EH (cell line): ENCODE data around the gene CCDC157.
"Not testable (repeated sequence)": the region's sequence is repeated elsewhere in the genome, so short reads cannot be mapped to it uniquely, and the experiment has no call there.

Experiments used
- DNase-seq: peaks from one replicate; pipeline ENCODE4 v3.0.0-alpha.2; 2015; ENCODE audit warnings: low read depth

The CCDC157 gene

DNA sequence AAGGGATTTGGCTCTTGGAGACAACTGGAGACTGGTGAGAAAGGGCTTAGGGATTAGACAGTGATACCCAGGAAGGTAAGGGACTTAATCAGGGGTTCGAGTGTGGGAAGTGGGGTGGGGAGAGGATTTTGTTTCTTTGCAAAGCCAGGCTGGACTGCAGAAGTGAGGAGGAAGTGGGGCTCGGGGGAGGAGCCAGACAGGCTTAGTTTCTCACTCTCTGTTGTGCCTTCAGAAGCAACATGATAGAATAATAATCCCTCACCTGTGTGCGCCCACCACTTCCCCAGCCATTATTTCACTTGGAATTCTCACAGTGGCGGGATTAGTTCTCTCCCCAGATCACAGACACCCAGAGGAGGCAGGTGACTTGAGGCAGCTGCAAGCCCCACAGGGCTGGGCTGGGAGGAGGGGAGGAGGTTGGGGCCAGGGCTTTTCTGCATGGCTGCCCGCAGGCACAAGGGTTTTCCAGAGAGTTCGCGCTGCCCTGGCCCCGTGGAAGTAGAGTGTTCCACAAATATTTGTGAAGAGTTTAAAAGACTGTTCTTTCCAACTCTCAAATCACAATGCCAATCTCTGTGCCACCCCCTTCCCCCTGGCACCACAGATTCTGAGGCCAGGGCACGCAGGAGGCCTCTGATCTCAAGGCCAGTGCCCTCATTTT is 36.0 kb downstream of the CCDC157 start:
- no peak for DNase-seq

DNA sequence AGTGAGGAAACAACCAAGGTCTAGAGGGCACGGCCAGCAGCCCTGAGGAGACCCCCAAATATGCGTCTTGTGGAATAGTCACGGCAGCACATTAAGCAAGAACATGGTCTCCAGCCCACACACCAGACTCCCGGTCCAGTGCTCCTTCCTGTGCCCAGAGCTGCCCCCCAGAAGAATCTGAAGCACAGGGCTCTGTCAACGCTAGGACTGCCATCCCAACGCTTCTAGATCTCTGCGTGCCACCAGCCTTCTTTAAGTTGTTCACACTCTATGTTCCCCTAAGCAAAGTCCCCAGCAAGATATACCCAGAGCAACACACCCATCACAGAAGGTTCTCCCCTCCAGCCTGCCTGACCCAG is 36.5 kb downstream of the CCDC157 start:
- DNase-seq, result no peak

DNA sequence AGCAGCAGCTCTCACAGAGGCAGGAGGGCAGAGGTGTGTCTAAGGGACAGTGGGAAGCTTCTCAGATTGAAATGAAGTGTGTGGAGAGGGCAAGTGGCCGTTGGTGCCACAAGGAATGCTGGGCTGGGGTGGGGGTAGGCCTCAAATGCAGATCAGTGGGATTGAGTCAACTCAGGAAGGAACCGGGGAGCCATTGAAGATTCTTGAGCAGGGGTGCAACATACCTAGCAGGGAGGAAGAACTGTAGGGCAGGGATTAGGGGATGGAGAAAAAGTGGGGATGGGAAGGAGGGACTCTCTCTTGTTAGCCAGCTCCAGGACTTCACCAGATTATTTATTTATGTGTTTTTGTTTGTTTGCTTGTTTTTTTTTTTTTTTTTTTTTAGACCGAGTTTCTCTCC is 37.1 kb downstream of the CCDC157 start:
- no peak for DNase-seq

- peak; percentile 67 for DNase-seq
These were observed 40.3 kb downstream of the CCDC157 start, which contains the start of gene SEC14L2 for GRCh38 chr22:30396871-30397655. Gene SEC14L2, plus strand, starts transcription at chr22:30397018. Its CDS starts 99 bp downstream, at chr22:30397117.

- DNase-seq, result no peak
These were observed 41.1 kb downstream of the CCDC157 start for GRCh38 chr22:30397656-30398635.

DNA sequence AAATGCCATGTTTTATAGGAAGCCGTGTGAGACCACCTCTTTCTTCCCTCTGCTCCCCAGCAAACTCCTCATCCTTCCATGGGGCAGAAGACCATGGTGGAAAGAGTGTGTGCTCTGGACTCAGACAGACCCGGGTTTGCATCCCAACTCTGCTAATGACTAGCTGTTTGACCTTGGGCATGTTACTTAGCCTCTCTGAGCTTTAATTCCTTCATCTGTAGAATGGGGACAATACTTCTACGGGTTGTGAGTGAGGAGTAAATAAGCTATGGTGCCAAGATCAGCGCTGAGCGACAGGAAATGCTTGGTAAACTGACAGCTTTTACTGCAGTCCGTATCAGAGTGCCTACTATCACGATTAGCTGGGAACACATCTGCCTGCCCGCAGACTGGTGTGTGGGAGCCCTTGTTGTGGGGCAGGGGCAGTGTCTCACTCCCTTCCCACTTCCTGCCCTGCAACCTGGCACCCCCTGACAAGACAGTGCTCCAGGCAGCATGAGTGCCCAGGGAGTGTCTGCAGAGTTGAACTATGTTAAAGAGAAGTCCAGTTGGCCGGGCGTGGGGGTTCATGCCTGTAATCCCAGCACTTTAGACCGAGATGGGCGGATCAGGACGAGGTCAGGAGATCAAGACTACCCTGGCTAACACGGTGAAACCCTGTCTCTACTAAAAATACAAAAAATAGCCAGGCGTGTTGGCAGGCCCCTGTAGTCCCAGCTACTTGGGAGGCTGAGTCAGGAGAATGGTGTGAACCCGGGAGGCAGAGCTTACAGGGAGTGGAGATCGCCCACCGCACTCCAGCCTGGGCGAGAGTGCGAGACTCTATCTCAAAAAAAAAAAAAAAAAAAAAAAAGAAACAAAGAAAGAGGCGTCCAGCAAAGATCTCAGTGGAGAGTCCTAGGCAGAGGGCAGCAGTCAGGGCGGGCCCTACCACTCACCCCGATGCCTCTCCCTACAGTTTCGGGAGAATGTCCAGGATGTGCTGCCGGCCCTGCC is 42.2 kb downstream of the CCDC157 start:
- peak; percentile 27 for DNase-seq

- DNase-seq, result no peak
These were observed 42.9 kb downstream of the CCDC157 start for GRCh38 chr22:30399718-30400117.

- no peak for DNase-seq
These were observed 43.4 kb downstream of the CCDC157 start for GRCh38 chr22:30400159-30400558.

DNA sequence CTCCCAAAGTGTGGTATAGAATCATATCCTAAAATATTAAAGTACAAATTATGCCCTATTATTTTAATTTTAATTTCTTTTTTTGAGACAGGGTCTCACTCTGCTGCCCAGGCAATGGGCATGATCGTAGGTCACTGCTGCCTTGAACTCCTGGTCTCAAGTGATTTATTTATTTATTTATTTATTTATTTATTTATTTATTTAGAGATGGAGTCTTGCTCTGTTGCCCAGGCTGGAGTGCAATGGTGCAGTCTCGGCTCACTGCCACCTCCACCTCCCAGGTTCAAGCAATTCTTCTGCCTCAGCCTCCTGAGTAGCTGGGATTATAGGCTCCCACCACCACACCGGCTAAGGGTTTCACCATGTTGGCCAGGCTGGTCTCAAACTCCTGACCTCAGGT is 44.2 kb downstream of the CCDC157 start:
- not testable (repeated sequence) for DNase-seq

GRCh38 chr22:30402028-30402765 is 45.4 kb downstream of the CCDC157 start:
- no peak for DNase-seq

DNA sequence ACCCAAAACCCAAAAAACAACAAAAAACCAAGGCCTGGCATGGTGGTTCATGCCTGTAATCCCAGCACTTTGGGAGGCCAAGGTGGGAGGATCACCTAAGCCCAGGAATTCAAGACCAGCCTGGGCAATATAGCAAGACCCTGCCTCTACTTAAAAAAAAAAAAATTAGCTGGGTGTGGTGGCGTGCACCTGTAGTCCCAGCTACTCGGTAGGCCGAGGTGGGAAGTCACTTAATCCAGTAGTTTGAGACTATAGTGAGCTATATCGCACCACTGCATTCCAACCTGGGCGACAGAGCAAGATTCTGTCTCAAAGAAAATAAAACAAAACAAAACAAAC is 45.9 kb downstream of the CCDC157 start:
- DNase-seq, result not testable (repeated sequence)

- DNase-seq, result no peak
These were observed 47.5 kb downstream of the CCDC157 start for GRCh38 chr22:30404307-30404706.

DNA sequence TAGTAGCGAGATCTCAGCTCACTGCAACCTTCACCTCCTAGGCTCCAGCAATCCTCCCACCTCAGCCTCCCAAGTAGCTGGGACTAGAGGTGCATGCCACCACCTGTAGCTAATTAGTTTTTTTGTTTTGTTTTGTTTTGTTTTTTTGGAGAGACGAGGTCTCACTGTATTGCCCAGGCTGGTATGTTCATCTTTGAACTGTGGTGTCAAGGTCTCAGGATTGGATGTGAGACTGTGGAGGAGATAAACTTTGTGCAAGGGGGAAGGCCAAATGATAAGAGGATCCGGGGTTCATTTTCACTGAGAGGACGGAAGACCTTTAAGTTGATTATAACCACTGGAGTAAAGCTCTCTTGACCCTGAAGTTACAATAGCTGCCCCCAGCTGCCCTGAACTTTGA is 48.9 kb downstream of the CCDC157 start:
- no peak for DNase-seq

- no peak for DNase-seq
These were observed 49.6 kb downstream of the CCDC157 start for GRCh38 chr22:30406400-30406799.

DNA sequence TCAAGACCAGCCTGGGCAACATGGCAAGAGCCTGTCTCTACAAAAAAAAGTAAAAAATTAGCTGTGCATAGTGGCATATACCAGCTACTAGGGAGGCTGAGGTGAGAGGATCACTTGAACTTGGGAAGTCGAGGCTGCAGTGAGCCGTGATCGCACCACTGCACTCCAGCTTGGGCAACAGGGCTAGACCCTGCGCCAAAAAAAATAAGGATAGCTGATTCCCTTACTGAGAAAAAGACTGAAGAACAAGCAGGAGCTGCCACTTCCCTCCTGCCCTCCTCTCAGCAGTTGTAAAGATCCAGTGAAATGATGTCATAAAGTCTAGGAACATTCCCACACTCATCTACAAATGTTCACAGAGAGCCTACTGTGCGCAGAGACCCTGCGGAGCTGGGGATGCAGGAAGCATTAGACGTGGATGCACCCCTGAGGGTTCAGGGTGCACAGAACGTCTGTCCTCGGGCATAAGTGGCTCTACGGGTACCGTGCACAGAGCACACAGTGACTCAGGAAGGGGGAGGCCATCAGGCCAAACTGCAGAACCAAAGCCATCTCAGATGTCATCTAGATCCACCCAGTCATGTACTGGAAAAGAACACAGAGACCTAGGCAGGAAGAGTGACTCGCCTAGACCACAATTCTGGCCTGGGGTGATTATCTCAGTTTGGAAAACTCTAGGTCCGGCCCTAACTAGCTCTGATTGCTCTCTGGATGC is 51.7 kb downstream of the CCDC157 start:
- DNase-seq, result peak; percentile 96

- no peak for DNase-seq
These were observed 55.0 kb downstream of the CCDC157 start for GRCh38 chr22:30411780-30412179.

DNA sequence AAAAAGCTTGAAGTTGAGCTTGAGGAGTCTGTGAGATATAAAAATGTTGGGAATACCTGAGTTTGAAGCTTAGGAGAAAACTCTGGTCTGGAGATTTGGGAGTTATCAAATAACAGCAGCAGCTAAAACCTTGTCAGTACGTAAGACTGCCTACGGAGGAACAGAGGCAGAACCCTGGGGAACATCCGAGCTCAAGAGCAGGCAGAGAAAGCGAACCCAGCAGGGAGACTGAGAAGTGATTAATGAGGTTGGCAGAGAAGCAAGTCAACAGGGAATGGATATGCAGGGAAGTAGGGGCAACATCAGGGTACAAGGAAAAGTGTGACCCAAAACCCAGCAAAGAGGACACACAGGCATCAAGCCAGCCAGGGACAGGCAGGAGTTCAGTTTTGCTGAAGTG is 56.2 kb downstream of the CCDC157 start:
- DNase-seq, result no peak

GRCh38 chr22:30413745-30414524 is 57.1 kb downstream of the CCDC157 start:
- DNase-seq, result no peak

GRCh38 chr22:30414525-30415047 is 57.8 kb downstream of the CCDC157 start:
- DNase-seq, result peak; percentile 53
